Panc1 (cell line): Measurements from ENCODE around the gene PCAT7. TPM values are rescaled to one million over a fixed set of nuclear protein-coding genes. Genes with fewer than 3 reads are reported as not detected.

Experiments
- ATAC-seq: fragments of 200-7000 bp; cut with Tn5 transposase; 2 replicates; pipeline ENCODE4 v1.9.1; 2020; ENCODE audit warnings: mild to moderate bottlenecking, moderate library complexity
- BruUV-seq: library from RNA; stranded (reverse); fragments of 400-500 nt; replicated peaks from 2 replicates; lab custom pipeline; 2021; lab: Mats Ljungman, UMichigan
- CTCF ChIA-PET: fragments of 300-600 bp; sonication (Branson Sonifier 250); formaldehyde crosslinking; loops from one replicate; lab custom pipeline; 2022; ENCODE audit warnings: antibody characterized with exemption; lab: Charles Lee
- POLR2A ChIA-PET: fragments of 300-600 bp; sonication (Branson Sonifier 250); formaldehyde crosslinking; loops from one replicate; lab custom pipeline; 2022; ENCODE audit warnings: antibody characterized with exemption; lab: Charles Lee
- DNase-seq: peaks from one replicate; pipeline ENCODE4 v3.0.0-alpha.2; 2010; ENCODE audit warnings: low read depth, low spot score
- H3K27ac ChIP-seq: 2 replicates; pipeline ENCODE4 v1.5.1; 2011; ENCODE audit warnings: mild to moderate bottlenecking, low read length, inconsistent platforms
- H3K27me3 ChIP-seq: fragments of 200-500 bp; sonication (Bioruptor generic); 2 replicates; pipeline ENCODE4 v1.6.0; 2014; ENCODE audit warnings: low read length, inconsistent platforms; ENCODE audit not compliant: control insufficient read depth, insufficient read depth
- H3K36me3 ChIP-seq: fragments of 200-500 bp; sonication (Bioruptor generic); 2 replicates; pipeline ENCODE4 v1.5.1; 2014; ENCODE audit warnings: inconsistent platforms, mild to moderate bottlenecking, low read length, moderate library complexity; ENCODE audit not compliant: control insufficient read depth, insufficient read depth
- H3K4me1 ChIP-seq: 2 replicates; pipeline ENCODE4 v1.5.1; 2011; ENCODE audit warnings: inconsistent platforms, mild to moderate bottlenecking, low read length, moderate library complexity; ENCODE audit not compliant: control insufficient read depth, insufficient read depth
- H3K4me3 ChIP-seq, 2 experiments: 2 replicates each; pipeline ENCODE4 v1.5.1; 2011 to 2012; ENCODE audit warnings: low read depth in 2 of 2, low read length in 2 of 2, mild to moderate bottlenecking in 2 of 2, inconsistent platforms in 1 of 2, moderate library complexity in 1 of 2
- H3K9me3 ChIP-seq: fragments of 200-500 bp; sonication (Bioruptor generic); 2 replicates; pipeline ENCODE4 v1.5.1; 2014; ENCODE audit warnings: low read depth, mild to moderate bottlenecking, inconsistent platforms, low read length, moderate library complexity; ENCODE audit not compliant: control insufficient read depth, insufficient read depth
- POLR2AphosphoS5 ChIP-seq: IDR thresholded peaks from 2 replicates; pipeline ENCODE4 v1.6.1; 2012; ENCODE audit warnings: mild to moderate bottlenecking, low read depth, low read length, moderate library complexity
- SIN3A ChIP-seq: IDR thresholded peaks from 2 replicates; pipeline ENCODE4 v1.6.1; 2012; ENCODE audit warnings: low read depth, mild to moderate bottlenecking, low read length, moderate library complexity, borderline replicate concordance; ENCODE audit not compliant: insufficient read depth
- TCF7L2 ChIP-seq: IDR thresholded peaks from 2 replicates; pipeline ENCODE4 v1.6.1; 2011; ENCODE audit warnings: mild to moderate bottlenecking, low read depth, low read length, inconsistent platforms
- in situ Hi-C: cut with HindIII; loops from 2 replicates; pipeline ENCODE4 v1.10.0; 2016; ENCODE audit warnings: low sequenced_read_pairs, low pct_unique_long_range_greater_than_20kb
- intact Hi-C: fragments of 100-400 bp; cut with micrococcal nuclease; formaldehyde crosslinking; loops from one replicate; pipeline ENCODE4 v1.10.0; 2022; ENCODE audit not compliant: unreplicated experiment
- total RNA-seq: library from RNA; stranded (reverse); gene quantifications from one replicate; pipeline ENCODE4 v1.2.1, GENCODE V29; 2021; ENCODE audit not compliant: unreplicated experiment
- TF ChIP-seq, protein P1 (sequence below): fragments of 450-650 bp; IDR thresholded peaks from 2 replicates; pipeline ENCODE4 v1.5.1; 2017; ENCODE audit warnings: mild to moderate bottlenecking
- TF ChIP-seq, protein P2 (sequence below), 2 experiments: IDR thresholded peaks; 2 replicates each; pipeline ENCODE4 v1.6.1; 2011 to 2012; ENCODE audit warnings: low read depth in 2 of 2, control low read depth in 1 of 2, low read length in 1 of 2, mild to moderate bottlenecking in 1 of 2, moderate library complexity in 1 of 2; ENCODE audit not compliant: insufficient read depth in 1 of 2

The PCAT7 gene
- total RNA-seq, 1 experiment from 2014 or later = 0.59 TPM

DNA sequence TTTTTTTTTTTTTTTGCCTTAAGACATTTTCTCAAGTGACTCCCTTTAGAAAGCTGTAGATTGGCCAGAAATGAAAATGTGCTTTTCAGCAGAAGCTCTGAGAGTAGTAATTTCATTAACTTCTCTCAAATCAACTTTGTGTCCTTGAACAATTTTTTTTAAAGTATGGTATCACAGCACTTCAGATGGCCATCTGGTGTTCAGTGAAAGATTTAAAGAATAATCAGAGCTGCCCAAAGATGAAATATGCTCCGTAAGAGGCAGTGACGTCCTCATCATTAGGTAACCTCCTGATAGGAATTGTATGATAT is 43.0 kb upstream of the PCAT7 start:
- POLR2A ChIA-PET = interaction anchor here (0.7 kb wide), 1 partner anchor 451 kb away, joined by 15 read pairs; no protein-coding TSS in a partner anchor

DNA sequence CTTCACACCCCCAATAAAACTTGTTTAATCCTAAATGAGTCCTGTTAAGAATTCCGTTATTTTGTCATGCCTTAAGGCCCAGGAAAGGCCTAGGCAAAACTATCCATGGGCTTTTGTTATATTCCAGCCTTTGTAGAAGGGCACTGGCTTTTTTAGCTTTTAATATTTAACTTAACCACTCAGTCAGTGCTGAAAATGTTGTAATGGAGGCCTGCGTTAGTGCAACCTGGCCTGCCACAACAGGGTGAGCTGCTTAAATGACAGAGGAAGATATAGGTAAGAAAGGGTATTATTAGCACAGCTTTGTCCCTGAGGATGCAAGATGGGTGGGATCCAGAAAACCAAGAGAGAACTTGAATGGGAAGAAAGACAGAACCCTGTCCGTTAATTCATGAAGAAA is 40.2 kb upstream of the PCAT7 start:
- no TSS peak for BruUV-seq
- Histone ChIP-seq H3K27ac (no peak overlapping the region), H3K9me3 (no peaks in the 10 kb centered on the region), H3K36me3 (no peaks in the 10 kb centered on the region), H3K27me3 (no peaks in the 10 kb centered on the region), H3K4me3 (no peak overlapping the region), H3K4me1 (no peaks in the 10 kb centered on the region)
- ATAC-seq = no peak
- TF ChIP-seq TCF7L2 = no peak
- TF ChIP-seq, protein P1, sequence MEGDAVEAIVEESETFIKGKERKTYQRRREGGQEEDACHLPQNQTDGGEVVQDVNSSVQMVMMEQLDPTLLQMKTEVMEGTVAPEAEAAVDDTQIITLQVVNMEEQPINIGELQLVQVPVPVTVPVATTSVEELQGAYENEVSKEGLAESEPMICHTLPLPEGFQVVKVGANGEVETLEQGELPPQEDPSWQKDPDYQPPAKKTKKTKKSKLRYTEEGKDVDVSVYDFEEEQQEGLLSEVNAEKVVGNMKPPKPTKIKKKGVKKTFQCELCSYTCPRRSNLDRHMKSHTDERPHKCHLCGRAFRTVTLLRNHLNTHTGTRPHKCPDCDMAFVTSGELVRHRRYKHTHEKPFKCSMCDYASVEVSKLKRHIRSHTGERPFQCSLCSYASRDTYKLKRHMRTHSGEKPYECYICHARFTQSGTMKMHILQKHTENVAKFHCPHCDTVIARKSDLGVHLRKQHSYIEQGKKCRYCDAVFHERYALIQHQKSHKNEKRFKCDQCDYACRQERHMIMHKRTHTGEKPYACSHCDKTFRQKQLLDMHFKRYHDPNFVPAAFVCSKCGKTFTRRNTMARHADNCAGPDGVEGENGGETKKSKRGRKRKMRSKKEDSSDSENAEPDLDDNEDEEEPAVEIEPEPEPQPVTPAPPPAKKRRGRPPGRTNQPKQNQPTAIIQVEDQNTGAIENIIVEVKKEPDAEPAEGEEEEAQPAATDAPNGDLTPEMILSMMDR = no peak
- no peak for TF ChIP-seq SIN3A
- intact Hi-C loops = no loop called here
- POLR2A ChIA-PET = no interaction called here
- no peak for DNase-seq
- in situ Hi-C loops = no loop called here
- CTCF ChIA-PET = no interaction called here

More for the DNA sequence above, 43.0 kb upstream of the PCAT7 start:
- Histone ChIP-seq H3K4me3 (no peak overlapping the region), H3K27me3 (no peaks in the 10 kb centered on the region), H3K4me1 (no peaks in the 10 kb centered on the region), H3K9me3 (no peaks in the 10 kb centered on the region), H3K27ac (no peak overlapping the region), H3K36me3 (no peaks in the 10 kb centered on the region)
- ATAC-seq (no peak), DNase-seq (no peak)
- intact Hi-C loops = no loop called here
- no peak for TF ChIP-seq SIN3A
- BruUV-seq = no TSS peak
- CTCF ChIA-PET = no interaction called here
- in situ Hi-C loops = no loop called here

DNA sequence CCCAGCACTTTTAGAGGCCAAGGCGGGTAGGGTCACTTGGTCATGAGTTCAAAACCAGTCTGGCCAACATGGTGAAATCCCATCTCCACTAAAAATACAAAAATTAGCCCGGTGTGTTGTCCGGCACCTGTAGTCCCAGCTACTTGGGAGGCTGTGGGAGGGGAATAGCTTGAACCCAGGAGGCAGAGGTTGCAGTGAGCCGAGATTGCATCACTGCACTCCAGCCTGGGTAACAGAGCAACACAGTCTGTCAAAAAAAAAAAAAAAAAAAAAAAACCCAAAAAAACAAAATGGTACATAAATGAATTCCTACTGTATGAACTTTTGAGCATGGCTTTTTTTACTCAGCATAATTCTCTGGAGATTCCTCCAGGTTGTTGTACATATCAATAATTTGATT is 37.6 kb upstream of the PCAT7 start:
- Histone ChIP-seq H3K27me3 (no peaks in the 10 kb centered on the region), H3K27ac (no peak overlapping the region), H3K4me3 (no peak overlapping the region), H3K4me1 (no peaks in the 10 kb centered on the region), H3K36me3 (no peaks in the 10 kb centered on the region), H3K9me3 (no peaks in the 10 kb centered on the region)
- ATAC-seq (no peak), DNase-seq (no peak)
- CTCF ChIA-PET = no interaction called here
- TF ChIP-seq SIN3A = no peak
- TF ChIP-seq, protein P2, sequence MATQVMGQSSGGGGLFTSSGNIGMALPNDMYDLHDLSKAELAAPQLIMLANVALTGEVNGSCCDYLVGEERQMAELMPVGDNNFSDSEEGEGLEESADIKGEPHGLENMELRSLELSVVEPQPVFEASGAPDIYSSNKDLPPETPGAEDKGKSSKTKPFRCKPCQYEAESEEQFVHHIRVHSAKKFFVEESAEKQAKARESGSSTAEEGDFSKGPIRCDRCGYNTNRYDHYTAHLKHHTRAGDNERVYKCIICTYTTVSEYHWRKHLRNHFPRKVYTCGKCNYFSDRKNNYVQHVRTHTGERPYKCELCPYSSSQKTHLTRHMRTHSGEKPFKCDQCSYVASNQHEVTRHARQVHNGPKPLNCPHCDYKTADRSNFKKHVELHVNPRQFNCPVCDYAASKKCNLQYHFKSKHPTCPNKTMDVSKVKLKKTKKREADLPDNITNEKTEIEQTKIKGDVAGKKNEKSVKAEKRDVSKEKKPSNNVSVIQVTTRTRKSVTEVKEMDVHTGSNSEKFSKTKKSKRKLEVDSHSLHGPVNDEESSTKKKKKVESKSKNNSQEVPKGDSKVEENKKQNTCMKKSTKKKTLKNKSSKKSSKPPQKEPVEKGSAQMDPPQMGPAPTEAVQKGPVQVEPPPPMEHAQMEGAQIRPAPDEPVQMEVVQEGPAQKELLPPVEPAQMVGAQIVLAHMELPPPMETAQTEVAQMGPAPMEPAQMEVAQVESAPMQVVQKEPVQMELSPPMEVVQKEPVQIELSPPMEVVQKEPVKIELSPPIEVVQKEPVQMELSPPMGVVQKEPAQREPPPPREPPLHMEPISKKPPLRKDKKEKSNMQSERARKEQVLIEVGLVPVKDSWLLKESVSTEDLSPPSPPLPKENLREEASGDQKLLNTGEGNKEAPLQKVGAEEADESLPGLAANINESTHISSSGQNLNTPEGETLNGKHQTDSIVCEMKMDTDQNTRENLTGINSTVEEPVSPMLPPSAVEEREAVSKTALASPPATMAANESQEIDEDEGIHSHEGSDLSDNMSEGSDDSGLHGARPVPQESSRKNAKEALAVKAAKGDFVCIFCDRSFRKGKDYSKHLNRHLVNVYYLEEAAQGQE (IDR thresholded peaks at IDR 0.05; ENCODE audit: insufficient read depth in 1 of 2, low read depth in 2 of 2, low read length in 1 of 2) = no peak
- TF ChIP-seq TCF7L2 = no peak
- no peak for TF ChIP-seq POLR2AphosphoS5
- TF ChIP-seq, protein P1 = no peak
- POLR2A ChIA-PET = no interaction called here
- in situ Hi-C loops (no loop called here), intact Hi-C loops (no loop called here)
- BruUV-seq = no TSS peak
